ENCODE data around the gene COL16A1.

GRCh38 chr1:31617916-31618746 is 85.7 kb downstream of the COL16A1 start:
- TF ChIP-seq CTCF (IDR thresholded peaks at IDR 0.05) (peak; percentile 46 to 50 (median 49)), POLR2A (IDR thresholded peaks at IDR 0.05) (no peak)

All from ovary (tissue), 3 donors.